ENCODE results near the gene TMEM255B.

Gene TMEM255B

DNA sequence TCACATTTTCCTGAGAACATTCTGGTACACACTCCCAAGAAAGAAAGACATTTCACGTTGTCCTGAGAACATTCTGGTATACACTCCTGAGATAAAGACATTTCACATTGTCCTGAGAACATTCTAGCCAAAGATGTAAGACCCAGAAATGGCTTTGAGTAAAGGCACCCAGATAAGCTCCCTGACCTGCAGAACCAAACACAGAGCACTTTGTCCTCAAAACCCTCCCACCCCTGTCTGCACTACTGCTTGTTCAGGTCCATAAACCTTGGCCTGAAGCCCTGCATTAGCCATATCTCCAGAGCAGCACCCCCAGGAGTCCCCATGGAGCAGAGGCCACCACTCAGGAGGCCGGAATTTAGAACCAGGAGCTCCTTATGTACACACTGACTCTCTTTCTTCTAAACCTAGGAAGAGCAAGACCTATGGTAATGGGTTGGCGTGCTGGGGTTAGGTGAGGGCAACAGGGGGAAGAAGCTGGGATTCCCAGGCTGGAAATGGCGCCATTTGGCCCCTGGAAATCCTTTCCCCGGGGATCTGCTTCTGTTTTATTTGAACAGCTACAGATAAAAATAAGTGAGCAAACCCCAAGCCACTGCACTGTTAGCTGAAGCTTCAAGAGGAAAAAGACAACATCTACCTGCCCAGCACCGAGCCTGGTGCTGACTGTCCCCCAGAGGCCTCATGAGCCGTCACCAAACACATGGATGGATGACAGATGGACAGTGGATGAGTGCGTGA, 91.1 kb downstream of the TMEM255B start:
- H3K27ac ChIP-seq: peak overlapping the region; percentile 77
- ChIA-PET POLR2A (ENCODE audit: low non-redundant PET) (no interaction called here), CTCF (interaction anchor here (1.0 kb wide), 1 partner anchor 10 kb away, joined by 3 read pairs; no protein-coding TSS in a partner anchor)
- no peak for DNase-seq (ENCODE audit: low spot score)
- TF ChIP-seq, protein P1, sequence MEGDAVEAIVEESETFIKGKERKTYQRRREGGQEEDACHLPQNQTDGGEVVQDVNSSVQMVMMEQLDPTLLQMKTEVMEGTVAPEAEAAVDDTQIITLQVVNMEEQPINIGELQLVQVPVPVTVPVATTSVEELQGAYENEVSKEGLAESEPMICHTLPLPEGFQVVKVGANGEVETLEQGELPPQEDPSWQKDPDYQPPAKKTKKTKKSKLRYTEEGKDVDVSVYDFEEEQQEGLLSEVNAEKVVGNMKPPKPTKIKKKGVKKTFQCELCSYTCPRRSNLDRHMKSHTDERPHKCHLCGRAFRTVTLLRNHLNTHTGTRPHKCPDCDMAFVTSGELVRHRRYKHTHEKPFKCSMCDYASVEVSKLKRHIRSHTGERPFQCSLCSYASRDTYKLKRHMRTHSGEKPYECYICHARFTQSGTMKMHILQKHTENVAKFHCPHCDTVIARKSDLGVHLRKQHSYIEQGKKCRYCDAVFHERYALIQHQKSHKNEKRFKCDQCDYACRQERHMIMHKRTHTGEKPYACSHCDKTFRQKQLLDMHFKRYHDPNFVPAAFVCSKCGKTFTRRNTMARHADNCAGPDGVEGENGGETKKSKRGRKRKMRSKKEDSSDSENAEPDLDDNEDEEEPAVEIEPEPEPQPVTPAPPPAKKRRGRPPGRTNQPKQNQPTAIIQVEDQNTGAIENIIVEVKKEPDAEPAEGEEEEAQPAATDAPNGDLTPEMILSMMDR (conservative IDR thresholded peaks at IDR 0.05; ENCODE audit: low read depth): no peak

DNA sequence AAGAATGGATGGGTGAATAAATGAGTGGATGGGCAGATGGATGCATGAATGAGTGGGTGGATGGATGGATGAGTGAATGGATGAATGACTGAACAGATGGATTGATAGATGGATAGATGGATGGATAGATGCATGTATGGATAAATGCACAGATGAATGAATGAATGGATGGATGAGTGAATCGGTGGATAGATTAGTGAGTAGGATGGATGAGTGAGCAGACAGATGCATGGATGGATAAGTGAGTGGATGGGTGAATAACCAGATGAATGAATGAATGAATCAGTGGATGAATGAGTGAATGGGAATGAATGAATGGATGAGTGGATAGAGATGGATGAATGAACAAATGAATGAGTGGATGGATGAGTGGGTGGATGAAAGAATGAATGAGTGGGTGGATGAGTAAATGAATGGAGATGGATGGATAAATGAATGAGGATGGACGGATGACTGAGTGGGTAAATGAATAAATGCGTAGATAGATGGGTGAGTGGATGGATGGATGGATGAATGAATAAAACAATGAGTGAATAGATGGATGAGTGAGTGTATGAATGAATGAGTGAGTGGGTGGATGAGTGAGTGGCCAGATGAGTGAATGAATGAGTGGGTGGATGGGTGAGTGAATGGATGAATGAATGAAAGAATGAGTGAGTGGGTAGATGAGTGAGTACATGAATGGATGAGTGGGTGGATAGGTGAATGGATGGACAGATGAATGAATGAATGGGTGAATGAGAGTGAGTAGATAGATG, 91.9 kb downstream of the TMEM255B start:
- ChIA-PET CTCF (no interaction called here), POLR2A (ENCODE audit: low non-redundant PET) (no interaction called here)
- H3K27ac ChIP-seq: peak overlapping the region; percentile 77
- DNase-seq (ENCODE audit: low spot score): no peak
- TF ChIP-seq, protein P1 (conservative IDR thresholded peaks at IDR 0.05; ENCODE audit: low read depth): no peak

DNA sequence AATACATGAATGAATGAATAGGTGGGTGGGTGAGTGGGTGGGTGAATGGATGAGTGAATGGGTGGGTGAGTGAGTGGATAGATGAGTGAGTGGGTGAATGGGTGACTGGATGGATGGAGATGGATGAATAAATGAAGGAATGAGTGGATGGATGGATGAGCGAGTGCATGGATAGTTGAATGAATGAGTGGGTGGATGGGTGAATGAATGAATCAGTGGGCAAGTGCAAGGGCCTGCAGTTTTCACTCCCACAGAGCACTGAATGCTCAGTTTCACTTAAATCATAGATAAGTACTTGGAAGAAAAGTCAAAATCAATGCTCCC, 92.4 kb downstream of the TMEM255B start:
- DNase-seq (ENCODE audit: low spot score): no peak
- TF ChIP-seq, protein P1 (conservative IDR thresholded peaks at IDR 0.05; ENCODE audit: low read depth): no peak
- H3K27ac ChIP-seq: no peak overlapping the region
- CTCF ChIA-PET: no interaction called here
- POLR2A ChIA-PET (ENCODE audit: low non-redundant PET): no interaction called here

DNA sequence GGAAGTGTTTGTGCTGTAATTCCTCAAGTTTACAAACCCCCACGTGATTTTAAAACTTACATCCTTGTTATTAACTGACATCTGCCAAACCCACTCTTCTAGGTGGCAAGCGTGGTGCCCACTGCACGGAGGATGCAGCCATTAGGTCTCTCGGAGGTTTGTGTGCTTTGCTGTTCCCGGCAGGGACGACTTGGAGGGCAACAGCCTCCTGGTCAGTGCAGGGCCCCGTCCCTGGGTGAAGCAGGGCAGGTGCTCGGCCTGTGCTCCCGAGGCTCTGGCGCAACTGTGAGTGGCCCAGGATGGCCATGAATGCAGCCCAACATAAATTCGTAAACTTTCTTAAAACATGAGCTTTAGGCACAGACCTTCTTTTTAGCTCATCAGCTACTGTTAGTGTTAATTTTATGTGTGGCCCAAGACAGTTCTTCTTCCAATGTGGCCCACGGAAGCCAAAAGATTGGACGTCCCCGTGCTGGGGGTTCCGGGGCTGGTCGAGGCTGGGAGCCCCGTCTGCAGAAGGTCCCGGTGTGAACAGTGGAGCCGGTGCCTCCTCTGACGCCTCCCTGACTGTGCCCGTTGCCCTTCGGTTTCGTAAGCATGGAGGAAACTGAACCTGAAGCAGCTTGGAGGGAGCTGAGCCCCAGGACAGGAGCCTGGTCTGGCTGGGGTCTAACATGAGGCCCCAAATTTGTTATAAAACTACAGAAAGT, 93.0 kb downstream of the TMEM255B start:
- no peak for DNase-seq (ENCODE audit: low spot score)
- POLR2A ChIA-PET (ENCODE audit: low non-redundant PET): no interaction called here
- peak overlapping the region; percentile 65 for H3K27ac ChIP-seq
- CTCF ChIA-PET: no interaction called here
- TF ChIP-seq, protein P1 (conservative IDR thresholded peaks at IDR 0.05; ENCODE audit: low read depth): no peak

DNA sequence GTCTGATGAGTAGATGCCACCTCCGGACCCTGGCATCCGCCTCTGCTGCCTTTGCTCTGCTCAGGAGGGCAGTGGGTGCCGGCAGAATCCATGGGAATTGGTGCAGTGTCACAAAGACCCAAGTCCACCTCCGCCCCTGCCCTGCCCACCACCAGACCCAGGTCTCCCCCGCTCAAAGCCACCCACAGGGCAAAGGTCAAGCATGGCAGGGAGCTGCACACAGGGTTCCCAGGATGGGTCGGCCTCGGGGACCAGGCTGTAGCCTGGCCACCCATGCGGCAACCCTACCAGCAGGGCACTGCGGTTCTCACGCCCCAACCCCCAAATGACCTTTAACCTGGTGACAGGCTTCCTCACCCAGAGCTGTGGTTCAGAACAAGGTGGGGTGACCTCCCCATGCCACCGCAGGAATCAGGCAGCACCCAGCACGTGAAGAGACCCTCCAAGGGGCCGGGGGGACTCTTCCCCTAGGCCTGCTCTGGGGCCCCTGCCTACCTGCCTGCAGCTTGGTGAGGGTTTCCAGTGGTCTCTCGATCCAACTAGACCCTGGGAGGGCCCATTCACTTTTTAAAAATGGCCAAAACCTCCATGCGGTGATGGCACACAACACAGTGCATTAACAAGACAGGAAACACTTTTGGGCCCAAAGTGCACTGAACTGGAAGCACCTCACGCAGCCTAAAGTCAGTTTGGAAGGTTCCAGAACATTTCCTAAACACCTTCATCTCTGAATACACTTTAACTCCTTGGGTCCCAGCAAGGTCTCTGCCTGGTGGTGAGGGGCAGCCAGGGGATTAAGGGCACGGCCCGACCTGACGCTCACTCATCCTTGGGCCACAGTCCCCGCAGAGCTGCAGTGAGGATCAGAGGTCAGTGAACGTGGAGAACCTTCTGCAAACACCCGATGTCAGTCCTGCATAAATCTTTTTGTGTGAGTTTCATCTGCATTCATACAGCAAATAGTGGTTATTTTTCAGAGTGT, 93.8 kb downstream of the TMEM255B start:
- DNase-seq (ENCODE audit: low spot score): no peak
- ChIA-PET CTCF (no interaction called here), POLR2A (ENCODE audit: low non-redundant PET) (no interaction called here)
- TF ChIP-seq, protein P1 (conservative IDR thresholded peaks at IDR 0.05; ENCODE audit: low read depth): no peak
- peak overlapping the region; percentile 65 for H3K27ac ChIP-seq
